Measurements from ENCODE around the gene MAP7. TPM values are rescaled to one million over a fixed set of nuclear protein-coding genes. Genes with fewer than 3 reads are reported as not detected.

The MAP7 gene
- total and polyA plus RNA-seq, 2 experiments from 2014 or later = 44.7 to 49.2 TPM

DNA sequence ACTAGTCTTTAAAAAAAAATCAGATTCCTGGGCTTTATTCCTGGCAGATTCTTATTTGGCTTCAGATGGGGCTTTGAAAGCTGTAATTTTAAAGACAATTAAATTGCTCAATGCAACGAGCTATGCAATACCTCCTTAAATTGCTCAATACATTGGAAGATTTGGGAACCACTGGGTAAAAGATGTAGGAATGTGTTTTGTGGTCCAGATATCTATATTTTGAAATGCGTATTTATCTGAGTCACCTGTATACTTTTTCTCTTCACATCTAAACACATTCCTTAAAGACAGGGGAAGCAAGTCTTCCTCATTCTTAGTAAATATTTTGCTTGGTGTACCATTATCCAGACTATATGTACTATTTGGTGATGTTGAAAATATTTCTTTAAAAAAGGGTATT, 29.6 kb upstream of the MAP7 start:
- Histone ChIP-seq H3K4me2 (no peak overlapping the region), H4K20me1 (replicated peaks; ENCODE audit: insufficient read depth) (no peaks in the 10 kb centered on the region), H3K27me3 (ENCODE audit: insufficient read depth) (no peaks in the 10 kb centered on the region), H3K79me2 (replicated peaks; ENCODE audit: insufficient read depth) (no peaks in the 10 kb centered on the region), H3F3A (replicated peaks; ENCODE audit: low read depth) (no peaks in the 10 kb centered on the region), H3K9me2 (ENCODE audit: insufficient read depth) (no peaks in the 10 kb centered on the region), H2AFZ (no peak overlapping the region), H3K4me3 (no peak overlapping the region), H3K4me1 (ENCODE audit: insufficient read depth) (no peaks in the 10 kb centered on the region; the same call in 1 of the 2 replicates), H3K27ac (ENCODE audit: low read depth) (no peak overlapping the region), H3K36me3 (ENCODE audit: insufficient read depth) (no peaks in the 10 kb centered on the region)
- ATAC-seq = no peak
- peaks cover 5% of the 10 kb centered on the region; the same call in 2 of the 3 replicates for H3K9me3 Mint-ChIP-seq
- no peak overlapping the region for H3K4me3 Mint-ChIP-seq
- DNase-seq (ENCODE audit: low spot score) = no peak
- TF ChIP-seq ZNF331 (CRISPR knock-in tag; IDR thresholded peaks at IDR 0.05; ENCODE audit: low read depth) (no peak), ZNF114 (CRISPR knock-in tag; IDR thresholded peaks at IDR 0.05) (no peak), NANOG (IDR thresholded peaks at IDR 0.05; ENCODE audit: borderline replicate concordance) (no peak), POLR2AphosphoS5 (IDR thresholded peaks at IDR 0.05; ENCODE audit: low read depth) (no peak), EZH2 (IDR thresholded peaks at IDR 0.05; ENCODE audit: low read depth, unreplicated experiment) (no peak)
- TF ChIP-seq, protein P1, sequence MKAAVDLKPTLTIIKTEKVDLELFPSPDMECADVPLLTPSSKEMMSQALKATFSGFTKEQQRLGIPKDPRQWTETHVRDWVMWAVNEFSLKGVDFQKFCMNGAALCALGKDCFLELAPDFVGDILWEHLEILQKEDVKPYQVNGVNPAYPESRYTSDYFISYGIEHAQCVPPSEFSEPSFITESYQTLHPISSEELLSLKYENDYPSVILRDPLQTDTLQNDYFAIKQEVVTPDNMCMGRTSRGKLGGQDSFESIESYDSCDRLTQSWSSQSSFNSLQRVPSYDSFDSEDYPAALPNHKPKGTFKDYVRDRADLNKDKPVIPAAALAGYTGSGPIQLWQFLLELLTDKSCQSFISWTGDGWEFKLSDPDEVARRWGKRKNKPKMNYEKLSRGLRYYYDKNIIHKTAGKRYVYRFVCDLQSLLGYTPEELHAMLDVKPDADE (IDR thresholded peaks at IDR 0.05) = no peak
- TF ChIP-seq, protein P2, sequence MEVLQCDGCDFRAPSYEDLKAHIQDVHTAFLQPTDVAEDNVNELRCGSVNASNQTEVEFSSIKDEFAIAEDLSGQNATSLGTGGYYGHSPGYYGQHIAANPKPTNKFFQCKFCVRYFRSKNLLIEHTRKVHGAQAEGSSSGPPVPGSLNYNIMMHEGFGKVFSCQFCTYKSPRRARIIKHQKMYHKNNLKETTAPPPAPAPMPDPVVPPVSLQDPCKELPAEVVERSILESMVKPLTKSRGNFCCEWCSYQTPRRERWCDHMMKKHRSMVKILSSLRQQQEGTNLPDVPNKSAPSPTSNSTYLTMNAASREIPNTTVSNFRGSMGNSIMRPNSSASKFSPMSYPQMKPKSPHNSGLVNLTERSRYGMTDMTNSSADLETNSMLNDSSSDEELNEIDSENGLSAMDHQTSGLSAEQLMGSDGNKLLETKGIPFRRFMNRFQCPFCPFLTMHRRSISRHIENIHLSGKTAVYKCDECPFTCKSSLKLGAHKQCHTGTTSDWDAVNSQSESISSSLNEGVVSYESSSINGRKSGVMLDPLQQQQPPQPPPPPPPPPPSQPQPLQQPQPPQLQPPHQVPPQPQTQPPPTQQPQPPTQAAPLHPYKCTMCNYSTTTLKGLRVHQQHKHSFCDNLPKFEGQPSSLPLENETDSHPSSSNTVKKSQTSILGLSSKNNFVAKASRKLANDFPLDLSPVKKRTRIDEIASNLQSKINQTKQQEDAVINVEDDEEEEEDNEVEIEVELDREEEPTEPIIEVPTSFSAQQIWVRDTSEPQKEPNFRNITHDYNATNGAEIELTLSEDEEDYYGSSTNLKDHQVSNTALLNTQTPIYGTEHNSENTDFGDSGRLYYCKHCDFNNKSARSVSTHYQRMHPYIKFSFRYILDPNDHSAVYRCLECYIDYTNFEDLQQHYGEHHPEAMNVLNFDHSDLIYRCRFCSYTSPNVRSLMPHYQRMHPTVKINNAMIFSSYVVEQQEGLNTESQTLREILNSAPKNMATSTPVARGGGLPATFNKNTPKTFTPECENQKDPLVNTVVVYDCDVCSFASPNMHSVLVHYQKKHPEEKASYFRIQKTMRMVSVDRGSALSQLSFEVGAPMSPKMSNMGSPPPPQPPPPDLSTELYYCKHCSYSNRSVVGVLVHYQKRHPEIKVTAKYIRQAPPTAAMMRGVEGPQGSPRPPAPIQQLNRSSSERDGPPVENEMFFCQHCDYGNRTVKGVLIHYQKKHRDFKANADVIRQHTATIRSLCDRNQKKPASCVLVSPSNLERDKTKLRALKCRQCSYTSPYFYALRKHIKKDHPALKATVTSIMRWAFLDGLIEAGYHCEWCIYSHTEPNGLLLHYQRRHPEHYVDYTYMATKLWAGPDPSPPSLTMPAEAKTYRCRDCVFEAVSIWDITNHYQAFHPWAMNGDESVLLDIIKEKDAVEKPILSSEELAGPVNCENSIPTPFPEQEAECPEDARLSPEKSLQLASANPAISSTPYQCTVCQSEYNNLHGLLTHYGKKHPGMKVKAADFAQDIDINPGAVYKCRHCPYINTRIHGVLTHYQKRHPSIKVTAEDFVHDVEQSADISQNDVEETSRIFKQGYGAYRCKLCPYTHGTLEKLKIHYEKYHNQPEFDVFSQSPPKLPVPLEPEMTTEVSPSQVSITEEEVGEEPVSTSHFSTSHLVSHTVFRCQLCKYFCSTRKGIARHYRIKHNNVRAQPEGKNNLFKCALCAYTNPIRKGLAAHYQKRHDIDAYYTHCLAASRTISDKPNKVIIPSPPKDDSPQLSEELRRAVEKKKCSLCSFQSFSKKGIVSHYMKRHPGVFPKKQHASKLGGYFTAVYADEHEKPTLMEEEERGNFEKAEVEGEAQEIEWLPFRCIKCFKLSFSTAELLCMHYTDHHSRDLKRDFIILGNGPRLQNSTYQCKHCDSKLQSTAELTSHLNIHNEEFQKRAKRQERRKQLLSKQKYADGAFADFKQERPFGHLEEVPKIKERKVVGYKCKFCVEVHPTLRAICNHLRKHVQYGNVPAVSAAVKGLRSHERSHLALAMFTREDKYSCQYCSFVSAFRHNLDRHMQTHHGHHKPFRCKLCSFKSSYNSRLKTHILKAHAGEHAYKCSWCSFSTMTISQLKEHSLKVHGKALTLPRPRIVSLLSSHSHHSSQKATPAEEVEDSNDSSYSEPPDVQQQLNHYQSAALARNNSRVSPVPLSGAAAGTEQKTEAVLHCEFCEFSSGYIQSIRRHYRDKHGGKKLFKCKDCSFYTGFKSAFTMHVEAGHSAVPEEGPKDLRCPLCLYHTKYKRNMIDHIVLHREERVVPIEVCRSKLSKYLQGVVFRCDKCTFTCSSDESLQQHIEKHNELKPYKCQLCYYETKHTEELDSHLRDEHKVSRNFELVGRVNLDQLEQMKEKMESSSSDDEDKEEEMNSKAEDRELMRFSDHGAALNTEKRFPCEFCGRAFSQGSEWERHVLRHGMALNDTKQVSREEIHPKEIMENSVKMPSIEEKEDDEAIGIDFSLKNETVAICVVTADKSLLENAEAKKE (CRISPR knock-in tag; IDR thresholded peaks at IDR 0.05) = no peak
- H3K4me1 Mint-ChIP-seq = 0 out of 3 replicates have a peak, but pooled peaks cover 4% of the 10 kb centered on the region
- H3K36me3 Mint-ChIP-seq (ENCODE audit: low read depth) = peaks cover 5% of the 10 kb centered on the region; the same call in 2 of the 3 replicates
- H3K27me3 Mint-ChIP-seq (ENCODE audit: insufficient read depth, low read depth, poor library complexity) = no peaks in the 10 kb centered on the region
- no peak overlapping the region for H3K27ac Mint-ChIP-seq
